A673 (cell line): ENCODE data around the gene SLC25A11.

ENCODE experiments used
- EZH2 ChIP-seq: fragments of 200-600 bp; sonication (generic); IDR thresholded peaks from 2 replicates; pipeline ENCODE4 v1.6.1; 2017; ENCODE audit warnings: borderline replicate concordance, low read depth, mild to moderate bottlenecking, mixed read lengths, antibody characterized with exemption, low read length; ENCODE audit not compliant: poor library complexity, severe bottlenecking
- TF ChIP-seq, protein P1 (sequence below): fragments of 300-800, 200-600 bp; sonication (generic); conservative IDR thresholded peaks from 2 replicates; pipeline ENCODE4 v1.5.1; 2017; ENCODE audit warnings: low read depth, mild to moderate bottlenecking, antibody characterized with exemption, low read length, moderate library complexity, mixed read lengths

DNA sequence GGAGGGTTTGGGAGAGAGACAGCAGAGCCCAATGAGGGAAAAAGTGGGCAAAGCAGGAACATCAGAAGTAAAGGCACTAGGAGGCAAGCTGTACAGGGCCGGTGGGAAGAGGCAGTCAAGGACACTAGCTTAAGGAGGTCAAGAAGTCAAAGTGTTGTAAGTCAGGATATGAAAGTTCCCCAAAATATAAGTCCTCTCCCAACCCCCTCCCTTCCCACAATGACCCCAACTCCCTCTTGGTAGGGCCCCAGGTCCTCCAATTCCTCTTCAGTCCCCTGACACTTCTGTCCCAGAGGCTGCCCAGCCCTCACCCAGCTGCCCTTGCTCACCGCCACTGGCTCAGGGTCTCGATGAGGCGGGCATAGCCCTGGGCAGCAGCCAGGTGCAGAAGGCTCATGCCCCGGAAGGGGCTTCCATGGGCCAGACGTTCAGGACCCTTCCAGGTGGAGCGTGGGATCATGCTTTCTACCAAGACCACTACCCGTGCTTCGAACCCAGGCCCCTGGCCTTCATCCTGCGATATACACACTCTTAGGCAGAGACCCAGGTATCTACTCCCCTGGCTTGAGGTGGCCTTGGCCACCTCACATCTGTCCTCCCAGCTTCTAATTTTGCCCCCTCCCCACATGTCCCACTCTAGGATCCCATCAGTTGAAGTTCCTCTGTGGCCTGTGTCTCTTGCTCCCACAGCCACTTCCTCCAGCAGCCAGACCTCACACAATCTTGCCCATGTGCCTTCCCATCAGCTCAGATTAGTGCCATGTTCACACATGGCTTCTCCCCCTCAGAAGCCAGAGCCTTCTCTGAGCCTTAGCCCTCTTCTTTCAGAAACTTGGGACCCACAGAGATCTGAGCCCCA lies 33.6 kb upstream of the SLC25A11 start:
- TF ChIP-seq, protein P1, sequence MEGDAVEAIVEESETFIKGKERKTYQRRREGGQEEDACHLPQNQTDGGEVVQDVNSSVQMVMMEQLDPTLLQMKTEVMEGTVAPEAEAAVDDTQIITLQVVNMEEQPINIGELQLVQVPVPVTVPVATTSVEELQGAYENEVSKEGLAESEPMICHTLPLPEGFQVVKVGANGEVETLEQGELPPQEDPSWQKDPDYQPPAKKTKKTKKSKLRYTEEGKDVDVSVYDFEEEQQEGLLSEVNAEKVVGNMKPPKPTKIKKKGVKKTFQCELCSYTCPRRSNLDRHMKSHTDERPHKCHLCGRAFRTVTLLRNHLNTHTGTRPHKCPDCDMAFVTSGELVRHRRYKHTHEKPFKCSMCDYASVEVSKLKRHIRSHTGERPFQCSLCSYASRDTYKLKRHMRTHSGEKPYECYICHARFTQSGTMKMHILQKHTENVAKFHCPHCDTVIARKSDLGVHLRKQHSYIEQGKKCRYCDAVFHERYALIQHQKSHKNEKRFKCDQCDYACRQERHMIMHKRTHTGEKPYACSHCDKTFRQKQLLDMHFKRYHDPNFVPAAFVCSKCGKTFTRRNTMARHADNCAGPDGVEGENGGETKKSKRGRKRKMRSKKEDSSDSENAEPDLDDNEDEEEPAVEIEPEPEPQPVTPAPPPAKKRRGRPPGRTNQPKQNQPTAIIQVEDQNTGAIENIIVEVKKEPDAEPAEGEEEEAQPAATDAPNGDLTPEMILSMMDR: no peak
- no peak for TF ChIP-seq EZH2
